ENCODE data around the gene GRIK3. TPM values are rescaled to one million over a fixed set of nuclear protein-coding genes. Genes with fewer than 3 reads are reported as not detected.

GRIK3 gene
- 3.4 and 3.7 TPM in 2 replicates for total RNA-seq (2021; fragmentation: NEBNext Ultra II Directional; extraction: Animal tissue kit (Norgen Biotek cat#: 25700))
- polyA plus RNA-seq (2011; rRNA removed), result 2.1 and 2.5 TPM in 2 replicates
- polyA plus RNA-seq (2011; cell fraction: cytosol; rRNA removed), result 1.9 TPM
- polyA plus RNA-seq (2011; cell fraction: nucleus; rRNA removed), result 3.8 TPM
- polyA plus RNA-seq (2012, experiment 1 of 2), result 1.5 to 1.9 TPM (median 1.8 TPM) in 4 replicates
- 0.63 TPM for polyA plus RNA-seq (2012, experiment 2 of 2)
- 2.3 TPM for polyA plus RNA-seq (2013, experiment 1 of 2)
- polyA plus RNA-seq (2013, experiment 2 of 2), result 2.1 TPM
- 7.3 and 7.4 TPM in 2 replicates for polyA minus RNA-seq (2011; rRNA and poly(A)+ RNA removed)
- polyA minus RNA-seq (2011; cell fraction: cytosol; rRNA and poly(A)+ RNA removed), result 1.8 TPM
- 2.9 TPM for polyA minus RNA-seq (2011; cell fraction: nucleus; rRNA and poly(A)+ RNA removed)
- long read RNA-seq, experiment 1, partial matches to known transcripts, result 1 of 5 reads
- long read RNA-seq, experiment 1, other reads (novel, unspliced or antisense), result 4 of 5 reads
- long read RNA-seq, experiment 2, partial matches to known transcripts, result 1 of 1 reads
- long read RNA-seq, experiment 2, other reads (novel, unspliced or antisense), result 0 of 1 reads

GRCh38 chr1:37034121-37035013 is at the start of gene GRIK3:
TSS of gene GRIK3 (minus strand) at chr1:37034515. CDS start at chr1:37034108, 407 bp downstream.
- peaks cover 30% of the 10 kb centered on the region for H3K23me2 ChIP-seq (ENCODE audit: low read depth, low read length)
- H2AFZ ChIP-seq (ENCODE audit: low read length), result no peak within 1 kb of the TSS
- peak within 1 kb of the TSS; percentile 71 for H3K18ac ChIP-seq (ENCODE audit: extremely low read depth, low read length)
- no peak within 1 kb of the TSS for H4K5ac ChIP-seq (ENCODE audit: insufficient read length, low read depth, low read length)
- no peak within 1 kb of the TSS for H2BK5ac ChIP-seq (ENCODE audit: low read depth, low read length)
- no peak within 1 kb of the TSS for H2BK120ac ChIP-seq (replicated peaks; ENCODE audit: low read depth, low read length)
- DNase-seq (ENCODE audit: low read depth in 1 of 2, low spot score in 2 of 2), result peak in 1 of 2 experiments; percentile 72
- H3K4me1 ChIP-seq (replicated peaks in 1 of 4; ENCODE audit: control insufficient read depth in 3 of 4, insufficient read depth in 4 of 4, low read length in 3 of 4), result peaks cover 12 to 51% (median 38%) of the 10 kb centered on the region in 4 experiments
- no peak within 1 kb of the TSS for H3K4ac ChIP-seq (replicated peaks; ENCODE audit: insufficient read length, low read depth, low read length)
- no peak within 1 kb of the TSS for H3K9ac ChIP-seq (replicated peaks in 1 of 4; ENCODE audit: extremely low read depth in 1 of 4, low read depth in 3 of 4, low read length in 3 of 4)
- no peaks in the 10 kb centered on the region; a peak in 1 of 8 replicates for H3K36me3 ChIP-seq (ENCODE audit: control insufficient read depth in 2 of 4, insufficient read depth in 4 of 4, low read length in 3 of 4)
- no peak within 1 kb of the TSS for H4K91ac ChIP-seq (replicated peaks; ENCODE audit: insufficient read length, low read length)
- H2BK15ac ChIP-seq (ENCODE audit: low read length), result no peak within 1 kb of the TSS
- H4K20me1 ChIP-seq (replicated peaks in 1 of 2; ENCODE audit: control insufficient read depth in 1 of 2, insufficient read depth in 2 of 2, low read length in 2 of 2), result peaks cover 2 to 8% of the 10 kb centered on the region in 2 experiments
- no peaks in the 10 kb centered on the region for H3K79me2 ChIP-seq (ENCODE audit: control insufficient read depth in 1 of 2, insufficient read depth in 2 of 2, low read length in 2 of 2)
- no peak for FAIRE-seq
- H3K9me3 ChIP-seq (ENCODE audit: insufficient read depth in 2 of 2, low read depth in 1 of 2, low read length in 1 of 2), result no peaks in the 10 kb centered on the region; a peak in 1 of 4 replicates
- H2BK12ac ChIP-seq (ENCODE audit: low read depth, low read length), result no peak within 1 kb of the TSS; the same call in 1 of the 2 replicates
- H2AK5ac ChIP-seq (ENCODE audit: low read depth, low read length), result no peak within 1 kb of the TSS
- peaks cover 38 to 70% (median 63%) of the 10 kb centered on the region in 4 experiments for H3K27me3 ChIP-seq (replicated peaks in 1 of 4; ENCODE audit: control insufficient read depth in 3 of 4, extremely low read depth in 1 of 4, insufficient read depth in 3 of 4, low read length in 3 of 4)
- H3K79me1 ChIP-seq (ENCODE audit: low read depth, low read length), result no peaks in the 10 kb centered on the region
- POLR2A ChIA-PET (ENCODE audit: partially characterized antibody), result no interaction called here
- H3K23ac ChIP-seq (ENCODE audit: insufficient read length), result no peak within 1 kb of the TSS
- peak within 1 kb of the TSS; percentile 42 for H4K8ac ChIP-seq (ENCODE audit: extremely low read depth, insufficient read depth, low read length)
- CTCF ChIA-PET (ENCODE audit: partially characterized antibody), result interaction anchor here (0.8 to 3.3 kb wide), 11 partner anchors 12 to 458 kb away, joined by 3 to 11 read pairs (median 3); no protein-coding TSS in a partner anchor
- WGBS, 2 experiments (ENCODE audit: extremely low coverage in 1 of 2, insufficient coverage in 1 of 2, insufficient read length in 1 of 2, insufficient replicate concordance in 2 of 2, low coverage in 1 of 2, low lambda C conversion rate in 2 of 2, missing lambda C conversion rate in 1 of 2), result 1% methylated on average over 43 of the region's 128 CpGs; no CpG with 5 or more reads in 1 of the 2 experiments
- H3K4me2 ChIP-seq (ENCODE audit: insufficient read depth in 1 of 2, low read depth in 2 of 2, low read length in 2 of 2), result peak within 1 kb of the TSS; percentile 96 to 97
- peak within 1 kb of the TSS; percentile 41 to 67 (median 53) for H3K4me3 ChIP-seq (ENCODE audit: extremely low read depth in 1 of 4, insufficient read depth in 2 of 4, low read depth in 3 of 4, low read length in 4 of 4)
- no peak within 1 kb of the TSS for H2BK20ac ChIP-seq (ENCODE audit: low read length)
- H3K14ac ChIP-seq (ENCODE audit: insufficient read length), result no peak within 1 kb of the TSS
- no peak within 1 kb of the TSS for H3K27ac ChIP-seq (ENCODE audit: low read depth, low read length)
- no peak within 1 kb of the TSS for H3K56ac ChIP-seq (replicated peaks; ENCODE audit: insufficient read length, low read depth, low read length)
- peak; percentile 75 for TF ChIP-seq MAX (IDR thresholded peaks at IDR 0.05)
